ENCODE measurements around the gene AHCYL2. TPM values are rescaled to one million over a fixed set of nuclear protein-coding genes. Genes with fewer than 3 reads are reported as not detected.
A peak's percentile ranks its signal among the peaks of the same experiment; 100 is the strongest.

AHCYL2 gene
- total and polyA plus RNA-seq, 2 of the 8 experiments (the other 6 are each of a cell fraction or from before 2014, with no cell fraction given) = 20.7 to 25.4 TPM

DNA sequence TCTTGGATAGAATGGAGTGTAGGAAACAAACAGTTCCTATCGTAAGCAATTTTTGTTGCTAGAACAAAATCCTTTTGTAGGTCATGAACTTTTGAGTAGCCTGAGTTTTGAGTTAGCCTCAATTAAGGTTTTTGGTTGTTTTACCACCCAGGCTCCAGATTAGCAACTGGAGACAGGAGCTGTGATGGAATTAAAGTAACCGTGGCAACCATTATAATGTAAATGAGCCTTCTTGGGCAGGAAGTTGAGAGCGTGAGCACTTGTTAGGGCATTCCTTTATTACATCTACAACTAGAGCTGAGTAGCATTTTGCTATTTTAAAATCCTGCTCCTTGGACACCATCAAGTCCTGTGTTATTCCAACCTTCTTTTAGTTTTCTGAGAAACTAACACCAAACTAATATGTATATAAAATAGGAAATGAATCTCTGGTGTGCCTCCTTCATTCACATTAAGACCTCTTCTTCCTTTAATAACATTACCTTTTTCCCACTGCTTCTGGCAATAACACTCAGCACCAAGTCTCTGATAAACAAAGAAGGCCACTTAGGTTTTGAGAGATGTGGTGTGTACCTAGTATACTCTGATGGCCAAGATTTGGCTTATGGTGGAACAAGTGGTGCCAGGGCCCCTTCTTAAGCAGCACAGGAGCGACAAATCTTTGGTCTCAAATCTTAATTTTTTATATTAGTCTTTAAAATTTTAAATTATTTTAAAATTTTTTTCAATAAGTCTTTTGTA is 34.0 kb downstream of the AHCYL2 start:
- DNase-seq (ENCODE audit: low read depth in 1 of 2, low spot score in 2 of 2) (peak in 1 of 2 experiments; percentile 39), FAIRE-seq (peak; percentile 100)
- Histone ChIP-seq H2AK5ac (ENCODE audit: low read depth, low read length) (no peak overlapping the region), H3K4me1 (replicated peaks in 1 of 4; ENCODE audit: control insufficient read depth in 3 of 4, insufficient read depth in 4 of 4, low read length in 3 of 4) (peaks cover 0 to 21% (median 11%) of the 10 kb centered on the region in 4 experiments; a peak in 6 of 7 replicates), H3K79me2 (ENCODE audit: control insufficient read depth in 1 of 2, insufficient read depth in 2 of 2, low read length in 2 of 2) (peaks cover 0 to 34% of the 10 kb centered on the region in 2 experiments; a peak in 3 of 4 replicates), H3K23me2 (ENCODE audit: low read depth, low read length) (no peaks in the 10 kb centered on the region), H3K23ac (ENCODE audit: insufficient read length) (no peak overlapping the region), H2BK20ac (ENCODE audit: low read length) (no peak overlapping the region), H3K56ac (replicated peaks; ENCODE audit: insufficient read length, low read depth, low read length) (no peak overlapping the region), H3K4me3 (ENCODE audit: extremely low read depth in 1 of 4, insufficient read depth in 2 of 4, low read depth in 3 of 4, low read length in 4 of 4) (peak overlapping the region in 2 of 4 experiments; percentile 8 to 49; a peak in 3 of 8 replicates), H3K18ac (ENCODE audit: extremely low read depth, low read length) (no peak overlapping the region), H2BK120ac (replicated peaks; ENCODE audit: low read depth, low read length) (no peak overlapping the region), H4K20me1 (replicated peaks in 1 of 2; ENCODE audit: control insufficient read depth in 1 of 2, insufficient read depth in 2 of 2, low read length in 2 of 2) (no peaks in the 10 kb centered on the region), H2BK12ac (ENCODE audit: low read depth, low read length) (peak overlapping the region; percentile 72; the same call in 1 of the 2 replicates), H3K9ac (replicated peaks in 1 of 4; ENCODE audit: extremely low read depth in 1 of 4, low read depth in 3 of 4, low read length in 3 of 4) (peak overlapping the region in 1 of 4 experiments; percentile 40; a peak in 2 of 7 replicates), H3K79me1 (ENCODE audit: low read depth, low read length) (no peaks in the 10 kb centered on the region), H2AFZ (ENCODE audit: low read length) (no peak overlapping the region), H3K4ac (replicated peaks; ENCODE audit: insufficient read length, low read depth, low read length) (peak overlapping the region; percentile 30), H2BK5ac (ENCODE audit: low read depth, low read length) (0 out of 2 replicates have a peak overlapping the region, but pooled peaks have one; percentile 41), H4K8ac (ENCODE audit: extremely low read depth, insufficient read depth, low read length) (no peak overlapping the region), H3K9me3 (ENCODE audit: insufficient read depth in 2 of 2, low read depth in 1 of 2, low read length in 1 of 2) (no peaks in the 10 kb centered on the region), H2BK15ac (ENCODE audit: low read length) (no peak overlapping the region), H3K27ac (ENCODE audit: low read depth, low read length) (peak overlapping the region; percentile 83), H4K5ac (ENCODE audit: insufficient read length, low read depth, low read length) (peak overlapping the region; percentile 82), H3K14ac (ENCODE audit: insufficient read length) (no peak overlapping the region), H3K27me3 (replicated peaks in 1 of 4; ENCODE audit: control insufficient read depth in 3 of 4, extremely low read depth in 1 of 4, insufficient read depth in 3 of 4, low read length in 3 of 4) (no peaks in the 10 kb centered on the region), H3K36me3 (ENCODE audit: control insufficient read depth in 2 of 4, insufficient read depth in 4 of 4, low read length in 3 of 4) (no peaks in the 10 kb centered on the region), H3K4me2 (ENCODE audit: insufficient read depth in 1 of 2, low read depth in 2 of 2, low read length in 2 of 2) (peak overlapping the region; percentile 52 to 66), H4K91ac (replicated peaks; ENCODE audit: insufficient read length, low read length) (no peak overlapping the region)
- WGBS, 2 experiments (ENCODE audit: extremely low coverage in 1 of 2, insufficient coverage in 1 of 2, insufficient read length in 1 of 2, insufficient replicate concordance in 2 of 2, low coverage in 1 of 2, low lambda C conversion rate in 2 of 2, missing lambda C conversion rate in 1 of 2) = 17% methylated on average over 4 of the region's 4 CpGs; no CpG with 5 or more reads in 1 of the 2 experiments
- ChIA-PET POLR2A (ENCODE audit: partially characterized antibody) (interaction anchor here (0.7 to 1.5 kb wide), 5 partner anchors 9 to 89 kb away, joined by 3 to 6 read pairs (median 3); no protein-coding TSS in a partner anchor), CTCF (ENCODE audit: partially characterized antibody) (interaction anchor here (1.5 to 4.9 kb wide), 3 partner anchors 13 to 40 kb away, joined by 5 to 28 read pairs (median 10); no protein-coding TSS in a partner anchor)
- TF ChIP-seq POU5F1 (IDR thresholded peaks at IDR 0.05; ENCODE audit: low read depth, low read length) (peak; percentile 89; the same call in 1 of the 2 replicates), POLR2A (IDR thresholded peaks at IDR 0.05; ENCODE audit: control extremely low read depth in 1 of 2, low read depth in 2 of 2, low read length in 2 of 2) (peak in 1 of 2 experiments; percentile 47; a peak in 2 of 3 replicates), EP300 (IDR thresholded peaks at IDR 0.05; ENCODE audit: borderline replicate concordance in 1 of 2, low read depth in 2 of 2, low read length in 2 of 2) (peak in 1 of 2 experiments; percentile 70; a peak in 1 of 3 replicates), RNF2 (IDR thresholded peaks at IDR 0.05; ENCODE audit: borderline replicate concordance, low read depth, low read length, missing control alignments, poor library complexity, severe bottlenecking) (no peak)
